BE2C (cell line): Measurements from ENCODE around the gene APBB2.

ENCODE experiments used
- DNase-seq: peaks from one replicate; pipeline ENCODE4 v3.0.0-alpha.2; 2020
- H3K27me3 ChIP-seq: fragments of 250-450 bp; sonication (Bioruptor Pico); 2 replicates; pipeline ENCODE4 v1.5.1; 2020; ENCODE audit warnings: mild to moderate bottlenecking
- H3K36me3 ChIP-seq: fragments of 250-450 bp; sonication (Bioruptor Pico); 2 replicates; pipeline ENCODE4 v1.5.1; 2020; ENCODE audit warnings: mild to moderate bottlenecking
- H3K4me1 ChIP-seq: fragments of 250-450 bp; sonication (Bioruptor Pico); 2 replicates; pipeline ENCODE4 v1.5.1; 2020
- H3K4me3 ChIP-seq: 2 replicates; pipeline ENCODE4 v1.5.1; 2011; ENCODE audit warnings: low read depth, low read length
- H3K9me3 ChIP-seq: fragments of 250-450 bp; sonication (Bioruptor Pico); 2 replicates; pipeline ENCODE4 v1.5.1; 2020
- TF ChIP-seq, protein P1 (sequence below): IDR thresholded peaks from 2 replicates; pipeline ENCODE4 v1.5.1; 2012; ENCODE audit warnings: mild to moderate bottlenecking, low read depth, low read length

The APBB2 gene

DNA sequence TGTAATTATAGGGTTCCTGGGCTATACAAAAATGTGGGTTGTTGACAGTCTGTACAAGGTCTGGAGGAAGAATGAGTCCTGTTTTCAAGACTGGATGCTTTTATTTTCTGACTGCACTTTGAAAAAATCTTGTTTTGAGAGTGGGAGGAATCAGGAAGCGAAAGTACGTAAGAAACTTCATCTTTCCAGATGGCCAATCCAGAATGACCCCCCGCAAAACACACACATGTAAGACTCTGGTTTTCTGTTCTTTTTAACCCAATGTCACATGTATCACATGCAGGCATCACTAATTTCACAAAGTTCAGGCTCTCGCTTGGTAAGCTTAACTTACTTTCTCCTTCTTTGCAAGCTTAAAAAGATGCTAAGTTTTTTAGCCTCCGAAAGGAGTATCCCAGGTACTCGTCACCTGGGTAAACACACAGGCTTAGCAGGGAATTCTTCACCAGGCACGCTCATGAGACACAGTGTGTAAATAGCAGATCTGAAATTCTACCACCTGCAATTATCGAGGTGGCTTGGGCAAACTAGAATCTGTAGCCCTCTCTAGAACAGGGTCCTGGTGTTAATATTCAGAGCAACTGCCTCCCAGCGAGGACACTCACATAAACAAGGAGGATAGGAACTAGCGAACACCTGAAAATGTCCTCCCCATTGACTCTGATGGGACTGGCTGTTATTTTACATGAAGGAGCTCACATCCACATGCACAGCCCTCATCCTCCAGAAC is 373.9 kb downstream of the APBB2 start:
- Histone ChIP-seq H3K4me3 (no peak overlapping the region), H3K27me3 (no peaks in the 10 kb centered on the region), H3K9me3 (no peaks in the 10 kb centered on the region), H3K36me3 (no peaks in the 10 kb centered on the region), H3K4me1 (no peaks in the 10 kb centered on the region)
- TF ChIP-seq, protein P1, sequence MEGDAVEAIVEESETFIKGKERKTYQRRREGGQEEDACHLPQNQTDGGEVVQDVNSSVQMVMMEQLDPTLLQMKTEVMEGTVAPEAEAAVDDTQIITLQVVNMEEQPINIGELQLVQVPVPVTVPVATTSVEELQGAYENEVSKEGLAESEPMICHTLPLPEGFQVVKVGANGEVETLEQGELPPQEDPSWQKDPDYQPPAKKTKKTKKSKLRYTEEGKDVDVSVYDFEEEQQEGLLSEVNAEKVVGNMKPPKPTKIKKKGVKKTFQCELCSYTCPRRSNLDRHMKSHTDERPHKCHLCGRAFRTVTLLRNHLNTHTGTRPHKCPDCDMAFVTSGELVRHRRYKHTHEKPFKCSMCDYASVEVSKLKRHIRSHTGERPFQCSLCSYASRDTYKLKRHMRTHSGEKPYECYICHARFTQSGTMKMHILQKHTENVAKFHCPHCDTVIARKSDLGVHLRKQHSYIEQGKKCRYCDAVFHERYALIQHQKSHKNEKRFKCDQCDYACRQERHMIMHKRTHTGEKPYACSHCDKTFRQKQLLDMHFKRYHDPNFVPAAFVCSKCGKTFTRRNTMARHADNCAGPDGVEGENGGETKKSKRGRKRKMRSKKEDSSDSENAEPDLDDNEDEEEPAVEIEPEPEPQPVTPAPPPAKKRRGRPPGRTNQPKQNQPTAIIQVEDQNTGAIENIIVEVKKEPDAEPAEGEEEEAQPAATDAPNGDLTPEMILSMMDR, result no peak
- DNase-seq, result no peak

DNA sequence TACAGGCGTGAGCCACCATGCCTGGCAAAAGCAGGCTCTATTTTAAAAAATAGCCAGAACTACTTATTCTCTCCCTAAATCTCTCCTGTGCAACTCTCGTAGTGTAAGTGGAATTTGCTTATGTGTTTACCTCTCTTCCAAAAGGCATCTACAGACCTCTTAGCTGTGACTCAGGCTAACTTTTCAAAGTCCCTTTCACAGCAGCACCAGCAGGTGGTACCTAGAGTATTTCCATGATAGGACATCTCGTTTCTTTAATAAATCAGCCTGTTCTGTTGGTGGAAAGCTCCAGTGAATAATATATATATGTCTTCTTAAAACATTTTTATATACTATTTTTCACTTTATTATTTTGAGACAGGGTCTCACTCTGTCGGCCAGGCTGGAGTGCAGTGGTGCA is 375.6 kb downstream of the APBB2 start:
- no peak for DNase-seq
- H3K36me3 ChIP-seq, result no peaks in the 10 kb centered on the region
- no peaks in the 10 kb centered on the region for H3K9me3 ChIP-seq
- no peak overlapping the region for H3K4me3 ChIP-seq
- TF ChIP-seq, protein P1, result no peak
- H3K27me3 ChIP-seq, result no peaks in the 10 kb centered on the region
- H3K4me1 ChIP-seq, result no peaks in the 10 kb centered on the region

DNA sequence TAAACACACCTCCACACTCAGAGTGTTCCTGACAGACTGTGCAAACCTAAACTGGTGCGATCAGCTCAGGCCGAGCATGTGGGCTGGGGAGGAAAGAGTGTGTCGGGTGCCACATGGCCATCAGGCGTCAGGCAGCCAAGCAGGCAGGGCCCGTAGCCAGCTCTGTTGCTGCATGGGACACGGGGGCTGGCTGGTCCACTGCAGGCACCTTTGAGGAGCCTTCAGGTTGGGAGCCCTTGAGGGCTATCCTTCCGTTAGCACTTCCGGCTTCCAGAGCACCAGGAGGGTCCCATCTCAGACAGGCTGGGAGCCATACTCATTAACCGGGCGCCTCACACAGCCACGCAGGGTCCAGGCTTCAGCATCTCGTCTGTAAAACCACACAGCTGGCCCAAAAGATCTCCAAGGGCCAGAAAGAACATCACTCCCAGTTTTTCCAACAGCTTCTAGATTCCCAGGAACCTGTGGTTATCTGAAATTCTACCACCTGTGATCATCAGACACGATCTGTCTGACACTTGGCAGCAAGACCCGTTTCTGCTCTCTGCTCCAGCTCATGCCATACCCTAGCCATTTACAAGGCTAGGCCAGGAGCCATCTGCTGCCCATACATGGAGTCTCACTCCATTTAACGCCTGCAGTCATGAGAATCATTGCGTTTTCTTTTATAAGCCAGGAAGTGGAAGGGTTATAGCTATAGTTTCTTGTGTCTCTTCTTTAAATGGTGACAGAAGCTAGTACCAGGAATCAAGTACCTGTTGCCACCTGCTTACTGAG is 377.1 kb downstream of the APBB2 start:
- Histone ChIP-seq H3K36me3 (no peaks in the 10 kb centered on the region), H3K9me3 (no peaks in the 10 kb centered on the region), H3K4me3 (no peak overlapping the region), H3K4me1 (no peaks in the 10 kb centered on the region), H3K27me3 (no peaks in the 10 kb centered on the region)
- TF ChIP-seq, protein P1, result no peak
- no peak for DNase-seq

DNA sequence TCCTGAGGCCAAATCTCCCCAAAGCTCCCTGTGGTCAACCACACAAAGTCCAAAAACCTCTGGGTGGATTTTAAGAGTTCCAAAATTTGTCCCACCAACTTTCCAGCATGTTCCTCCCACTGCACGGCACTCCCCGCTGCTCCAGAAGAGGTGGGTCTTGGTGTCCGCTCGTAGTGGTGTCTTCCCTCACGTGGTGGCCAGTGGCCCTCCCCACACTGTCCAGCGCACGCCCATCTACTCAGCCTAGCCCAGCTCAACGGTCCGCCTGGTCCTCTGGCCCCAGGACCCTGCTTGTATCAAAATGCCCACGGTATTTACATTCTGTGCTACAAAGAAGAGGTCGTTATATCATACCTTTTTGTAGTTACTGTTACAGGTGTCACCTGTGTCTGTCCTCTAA is 381.1 kb downstream of the APBB2 start:
- TF ChIP-seq, protein P1, result no peak
- no peaks in the 10 kb centered on the region for H3K36me3 ChIP-seq
- DNase-seq, result no peak
- no peaks in the 10 kb centered on the region for H3K9me3 ChIP-seq
- no peaks in the 10 kb centered on the region for H3K4me1 ChIP-seq
- H3K4me3 ChIP-seq, result no peak overlapping the region
- H3K27me3 ChIP-seq, result no peaks in the 10 kb centered on the region

DNA sequence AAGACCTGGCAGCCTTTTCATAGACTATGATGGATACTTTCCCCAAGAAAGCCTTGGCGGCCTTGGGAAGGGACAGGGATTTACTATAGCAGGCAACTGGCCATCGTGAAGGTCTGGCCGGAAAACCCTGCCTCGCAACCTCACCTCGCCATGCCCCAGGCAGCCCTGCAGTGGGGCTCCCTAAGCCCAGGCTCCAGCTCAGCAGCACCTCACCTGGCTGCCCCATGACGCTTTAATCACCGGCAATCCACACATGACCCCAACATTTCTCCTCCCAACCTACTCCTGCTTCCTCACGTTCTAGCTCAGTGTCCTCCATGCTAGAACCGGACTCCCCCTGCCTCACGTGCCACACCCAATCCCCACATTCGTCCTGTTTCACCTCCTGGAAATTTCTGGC is 382.2 kb downstream of the APBB2 start:
- H3K4me1 ChIP-seq, result no peaks in the 10 kb centered on the region
- TF ChIP-seq, protein P1, result no peak
- no peaks in the 10 kb centered on the region for H3K27me3 ChIP-seq
- H3K36me3 ChIP-seq, result no peaks in the 10 kb centered on the region
- H3K4me3 ChIP-seq, result no peak overlapping the region
- H3K9me3 ChIP-seq, result no peaks in the 10 kb centered on the region
- DNase-seq, result no peak

DNA sequence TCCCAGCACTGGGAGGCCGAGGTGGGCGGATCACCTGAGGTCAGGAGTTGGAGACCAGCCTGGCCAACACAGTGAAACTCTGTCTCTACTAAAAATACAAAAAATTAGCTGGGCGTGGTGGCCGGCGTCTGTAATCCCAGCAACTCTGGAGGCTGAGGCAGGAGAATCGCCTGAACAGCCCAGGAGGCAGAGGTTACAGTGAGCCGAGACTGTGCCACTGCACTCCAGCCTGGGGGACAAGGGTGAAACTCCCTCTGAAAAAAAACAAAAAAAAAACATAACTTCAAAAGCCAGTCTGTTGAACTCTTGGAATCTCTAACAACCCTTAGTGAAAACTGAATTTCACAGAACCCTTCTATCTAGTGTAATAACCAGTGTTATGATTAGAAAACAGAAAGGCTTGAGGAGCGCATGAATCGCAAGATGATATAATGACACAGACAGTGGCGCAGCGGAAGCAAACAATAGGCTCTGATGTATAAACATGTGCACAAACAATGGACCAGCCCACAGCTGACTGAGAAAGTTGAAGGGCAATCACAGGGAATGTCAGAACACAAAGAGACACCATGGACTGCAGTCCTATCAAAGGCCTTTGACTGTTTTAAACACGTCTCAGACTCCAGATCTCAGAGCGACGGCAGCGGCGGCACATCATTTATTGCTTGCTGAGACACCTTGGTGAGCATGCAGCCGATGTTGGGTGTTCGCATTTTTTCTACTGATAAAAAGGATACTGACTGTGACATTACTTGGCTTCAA is 383.0 kb downstream of the APBB2 start:
- no peak for DNase-seq
- H3K4me3 ChIP-seq, result no peak overlapping the region
- TF ChIP-seq, protein P1, result no peak
- no peaks in the 10 kb centered on the region for H3K27me3 ChIP-seq
- H3K4me1 ChIP-seq, result no peaks in the 10 kb centered on the region
- H3K9me3 ChIP-seq, result no peaks in the 10 kb centered on the region
- no peaks in the 10 kb centered on the region for H3K36me3 ChIP-seq
